ENCODE results near the gene TAS2R43. TPM values are rescaled to one million over a fixed set of nuclear protein-coding genes. Genes with fewer than 3 reads are reported as not detected.
"Not testable (repeated sequence)": the region's sequence is repeated elsewhere in the genome, so short reads cannot be mapped to it uniquely, and the experiment has no call there.

TAS2R43 gene
- total RNA-seq, 1 donor from 2014 or later: not detected

GRCh38 chr12:11130382-11130781 lies 38.3 kb upstream of the TAS2R43 start:
- no peak for DNase-seq (ENCODE audit: low read depth)
- Histone ChIP-seq H3K4me3 (ENCODE audit: low read depth, low read length) (no peak overlapping the region), H3K36me3 (ENCODE audit: control insufficient read depth, insufficient read depth, low read length) (no peaks in the 10 kb centered on the region), H3K27me3 (ENCODE audit: control insufficient read depth, insufficient read depth, low read length) (no peaks in the 10 kb centered on the region)
- no peak for TF ChIP-seq CTCF (IDR thresholded peaks at IDR 0.05; ENCODE audit: insufficient read depth, low read length, poor library complexity, severe bottlenecking)

- DNase-seq (ENCODE audit: low read depth); H3K4me3 ChIP-seq (ENCODE audit: low read depth, low read length); H3K27me3 ChIP-seq (ENCODE audit: control insufficient read depth, insufficient read depth, low read length); H3K36me3 ChIP-seq (ENCODE audit: control insufficient read depth, insufficient read depth, low read length): not testable (repeated sequence)
Measured at GRCh38 chr12:11114130-11114529, 22.0 kb upstream of the TAS2R43 start.

DNA sequence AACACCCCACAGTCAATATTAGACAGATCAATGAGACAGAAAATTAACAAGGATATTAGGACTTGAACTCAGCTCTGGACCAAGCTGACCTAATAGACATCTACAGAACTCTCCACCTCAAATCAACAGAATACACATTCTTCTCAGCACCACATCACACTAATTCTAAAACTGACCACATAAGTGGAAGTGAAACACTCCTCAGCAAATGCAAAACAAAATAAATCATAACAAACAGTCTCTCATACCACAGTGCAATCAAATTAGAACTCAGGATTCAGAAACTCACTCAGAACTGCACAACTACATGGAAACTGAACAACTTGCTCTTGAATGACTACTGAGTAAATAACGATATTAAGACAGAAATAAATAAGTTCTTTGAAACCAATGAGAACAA lies 19.1 kb upstream of the TAS2R43 start:
- DNase-seq (ENCODE audit: low read depth); H3K36me3 ChIP-seq (ENCODE audit: control insufficient read depth, insufficient read depth, low read length); H3K4me3 ChIP-seq (ENCODE audit: low read depth, low read length); H3K27me3 ChIP-seq (ENCODE audit: control insufficient read depth, insufficient read depth, low read length): not testable (repeated sequence)

DNA sequence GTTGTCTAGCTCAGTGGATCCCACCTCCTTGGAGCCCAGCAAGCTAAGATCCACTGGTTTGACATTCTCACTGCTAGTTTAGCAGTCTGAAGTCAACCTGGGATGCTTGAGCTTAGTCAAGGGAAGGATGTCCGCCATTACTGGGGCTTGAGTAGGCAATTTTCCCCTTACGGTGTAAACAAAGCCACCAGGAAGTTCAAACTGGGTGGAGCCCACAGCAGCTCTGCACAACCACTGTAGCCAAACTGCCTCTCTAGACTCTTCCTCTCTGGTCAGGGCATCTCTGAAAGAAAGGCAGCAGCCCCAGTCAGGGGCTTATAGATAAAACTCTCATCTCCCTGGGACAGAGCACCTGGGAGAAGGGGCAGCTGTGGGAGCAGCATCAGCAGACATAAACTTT lies 16.7 kb upstream of the TAS2R43 start:
- no peak for TF ChIP-seq CTCF (IDR thresholded peaks at IDR 0.05; ENCODE audit: insufficient read depth, low read length, poor library complexity, severe bottlenecking)
- no peak overlapping the region for H3K4me3 ChIP-seq (ENCODE audit: low read depth, low read length)

GRCh38 chr12:11107719-11108118 lies 15.6 kb upstream of the TAS2R43 start:
- no peaks in the 10 kb centered on the region for H3K36me3 ChIP-seq (ENCODE audit: control insufficient read depth, insufficient read depth, low read length)
- H3K4me3 ChIP-seq (ENCODE audit: low read depth, low read length): no peak overlapping the region
- H3K27me3 ChIP-seq (ENCODE audit: control insufficient read depth, insufficient read depth, low read length): no peaks in the 10 kb centered on the region
- no peak for DNase-seq (ENCODE audit: low read depth)
- TF ChIP-seq CTCF (IDR thresholded peaks at IDR 0.05; ENCODE audit: insufficient read depth, low read length, poor library complexity, severe bottlenecking): no peak

More for the DNA sequence above, 16.7 kb upstream of the TAS2R43 start:
- Histone ChIP-seq H3K36me3 (ENCODE audit: control insufficient read depth, insufficient read depth, low read length) (no peaks in the 10 kb centered on the region), H3K27me3 (ENCODE audit: control insufficient read depth, insufficient read depth, low read length) (no peaks in the 10 kb centered on the region)
- DNase-seq (ENCODE audit: low read depth): no peak

- TF ChIP-seq CTCF (IDR thresholded peaks at IDR 0.05; ENCODE audit: insufficient read depth, low read length, poor library complexity, severe bottlenecking): no peak
- H3K36me3 ChIP-seq (ENCODE audit: control insufficient read depth, insufficient read depth, low read length): no peaks in the 10 kb centered on the region
- no peak overlapping the region for H3K4me3 ChIP-seq (ENCODE audit: low read depth, low read length)
- DNase-seq (ENCODE audit: low read depth): no peak
- H3K27me3 ChIP-seq (ENCODE audit: control insufficient read depth, insufficient read depth, low read length): no peaks in the 10 kb centered on the region
Measured at GRCh38 chr12:11106288-11106687, 14.2 kb upstream of the TAS2R43 start.

GRCh38 chr12:11105546-11105945 lies 13.4 kb upstream of the TAS2R43 start:
- no peak for DNase-seq (ENCODE audit: low read depth)
- Histone ChIP-seq H3K27me3 (ENCODE audit: control insufficient read depth, insufficient read depth, low read length) (no peaks in the 10 kb centered on the region), H3K36me3 (ENCODE audit: control insufficient read depth, insufficient read depth, low read length) (no peaks in the 10 kb centered on the region), H3K4me3 (ENCODE audit: low read depth, low read length) (no peak overlapping the region)
- TF ChIP-seq CTCF (IDR thresholded peaks at IDR 0.05; ENCODE audit: insufficient read depth, low read length, poor library complexity, severe bottlenecking): no peak

- not testable (repeated sequence) for H3K4me3 ChIP-seq (ENCODE audit: low read depth, low read length); H3K27me3 ChIP-seq (ENCODE audit: control insufficient read depth, insufficient read depth, low read length); H3K36me3 ChIP-seq (ENCODE audit: control insufficient read depth, insufficient read depth, low read length); DNase-seq (ENCODE audit: low read depth)
Measured at GRCh38 chr12:11094910-11095309, 2.8 kb upstream of the TAS2R43 start.
